ENCODE measurements around the gene NFKBIE.

The NFKBIE gene

GRCh38 chr6:44272999-44273566 is 7.7 kb upstream of the NFKBIE start:
- peaks cover 5% of the 10 kb centered on the region; the same call in 1 of the 2 replicates for H3K27me3 ChIP-seq (replicated peaks; ENCODE audit: control insufficient read depth, insufficient read depth, low read length)
- no peaks in the 10 kb centered on the region for H3K36me3 ChIP-seq (ENCODE audit: control insufficient read depth, insufficient read depth, low read length)
- no peak for TF ChIP-seq CTCF (IDR thresholded peaks at IDR 0.05; ENCODE audit: insufficient read depth, low read length, poor library complexity, severe bottlenecking)
- H3K4me3 ChIP-seq (replicated peaks; ENCODE audit: low read depth, low read length), result no peak overlapping the region
- DNase-seq (ENCODE audit: extremely low read depth, insufficient read length), result no peak

- H3K27me3 ChIP-seq (replicated peaks; ENCODE audit: control insufficient read depth, insufficient read depth, low read length), result peaks cover 5% of the 10 kb centered on the region; the same call in 1 of the 2 replicates
These were observed 7.2 kb upstream of the NFKBIE start for GRCh38 chr6:44272529-44272928.

GRCh38 chr6:44271914-44272313 is 6.6 kb upstream of the NFKBIE start:
- no peaks in the 10 kb centered on the region for H3K36me3 ChIP-seq (ENCODE audit: control insufficient read depth, insufficient read depth, low read length)
- H3K4me3 ChIP-seq (replicated peaks; ENCODE audit: low read depth, low read length), result no peak overlapping the region
- DNase-seq (ENCODE audit: extremely low read depth, insufficient read length), result no peak
- peaks cover 5% of the 10 kb centered on the region; the same call in 1 of the 2 replicates for H3K27me3 ChIP-seq (replicated peaks; ENCODE audit: control insufficient read depth, insufficient read depth, low read length)
- no peak for TF ChIP-seq CTCF (IDR thresholded peaks at IDR 0.05; ENCODE audit: insufficient read depth, low read length, poor library complexity, severe bottlenecking)

More at GRCh38 chr6:44272529-44272928, 7.2 kb upstream of the NFKBIE start:
- H3K36me3 ChIP-seq (ENCODE audit: control insufficient read depth, insufficient read depth, low read length), result no peaks in the 10 kb centered on the region
- H3K4me3 ChIP-seq (replicated peaks; ENCODE audit: low read depth, low read length), result no peak overlapping the region
- TF ChIP-seq CTCF (IDR thresholded peaks at IDR 0.05; ENCODE audit: insufficient read depth, low read length, poor library complexity, severe bottlenecking), result no peak
- no peak for DNase-seq (ENCODE audit: extremely low read depth, insufficient read length)

GRCh38 chr6:44271406-44271723 is 6.0 kb upstream of the NFKBIE start:
- Histone ChIP-seq H3K36me3 (ENCODE audit: control insufficient read depth, insufficient read depth, low read length) (no peaks in the 10 kb centered on the region), H3K27me3 (replicated peaks; ENCODE audit: control insufficient read depth, insufficient read depth, low read length) (peaks cover 5% of the 10 kb centered on the region; the same call in 1 of the 2 replicates), H3K4me3 (replicated peaks; ENCODE audit: low read depth, low read length) (no peak overlapping the region)
- no peak for DNase-seq (ENCODE audit: extremely low read depth, insufficient read length)
- no peak for TF ChIP-seq CTCF (IDR thresholded peaks at IDR 0.05; ENCODE audit: insufficient read depth, low read length, poor library complexity, severe bottlenecking)

GRCh38 chr6:44270526-44271405 is 5.4 kb upstream of the NFKBIE start:
- peaks cover 5% of the 10 kb centered on the region; the same call in 1 of the 2 replicates for H3K27me3 ChIP-seq (replicated peaks; ENCODE audit: control insufficient read depth, insufficient read depth, low read length)

More at GRCh38 chr6:44270526-44271405, 5.4 kb upstream of the NFKBIE start:
- no peaks in the 10 kb centered on the region for H3K36me3 ChIP-seq (ENCODE audit: control insufficient read depth, insufficient read depth, low read length)
- TF ChIP-seq CTCF (IDR thresholded peaks at IDR 0.05; ENCODE audit: insufficient read depth, low read length, poor library complexity, severe bottlenecking), result no peak
- peak overlapping the region; percentile 22 for H3K4me3 ChIP-seq (replicated peaks; ENCODE audit: low read depth, low read length)
- no peak for DNase-seq (ENCODE audit: extremely low read depth, insufficient read length)
